PC-9 (cell line): Measurements from ENCODE around the gene DPY19L3. TPM values are rescaled to one million over a fixed set of nuclear protein-coding genes. Genes with fewer than 3 reads are reported as not detected.

Source experiments
- BruUV-seq: library from RNA; stranded (reverse); fragments of 400-500 nt; replicated peaks from 2 replicates; lab custom pipeline; 2021; lab: Mats Ljungman, UMichigan
- CTCF ChIA-PET: fragments of 300-600 bp; sonication (Branson Sonifier 250); formaldehyde crosslinking; loops from one replicate; lab custom pipeline; 2022; ENCODE audit warnings: antibody characterized with exemption; lab: Charles Lee
- POLR2A ChIA-PET: fragments of 300-600 bp; sonication (Branson Sonifier 250); formaldehyde crosslinking; loops from one replicate; lab custom pipeline; 2022; ENCODE audit warnings: antibody characterized with exemption; ENCODE audit not compliant: unreplicated experiment; lab: Charles Lee
- DNase-seq, 2 experiments: peaks; one replicate each; pipeline versions ENCODE4 v3.0.0 to v3.0.0-alpha.2; 2015 to 2022; ENCODE audit warnings: mixed read lengths in 1 of 2
- H2AFZ ChIP-seq: fragments of 200-600 bp; sonication (generic); 2 replicates; pipeline ENCODE4 v1.8.1; 2017; ENCODE audit warnings: antibody characterized with exemption
- H3F3A ChIP-seq: fragments of 200-600 bp; sonication (generic); 2 replicates; pipeline ENCODE4 v1.8.1; 2017; ENCODE audit warnings: antibody characterized with exemption, mild to moderate bottlenecking, low read depth; ENCODE audit not compliant: insufficient read depth
- H3K27ac ChIP-seq: fragments of 200-600 bp; sonication (generic); 2 replicates; pipeline ENCODE4 v1.6.1; 2016; ENCODE audit warnings: mixed run types
- H3K27me3 ChIP-seq: fragments of 200-600 bp; sonication (generic); 2 replicates; pipeline ENCODE4 v1.6.1; 2016; ENCODE audit warnings: low read depth, mixed run types; ENCODE audit not compliant: insufficient read depth
- H3K36me3 ChIP-seq: fragments of 200-600 bp; sonication (generic); 2 replicates; pipeline ENCODE4 v1.6.1; 2016; ENCODE audit warnings: low read depth, mixed run types
- H3K4me1 ChIP-seq: fragments of 200-600 bp; sonication (generic); replicated peaks from 2 replicates; pipeline ENCODE4 v1.6.1; 2016; ENCODE audit warnings: mixed run types; ENCODE audit not compliant: insufficient read depth
- H3K4me2 ChIP-seq: fragments of 200-600 bp; sonication (generic); 2 replicates; pipeline ENCODE4 v1.6.1; 2017; ENCODE audit warnings: mixed run types
- H3K4me3 ChIP-seq: fragments of 200-600 bp; sonication (generic); 2 replicates; pipeline ENCODE4 v1.6.1; 2016; ENCODE audit warnings: mixed run types
- H3K79me2 ChIP-seq: fragments of 200-600 bp; sonication (generic); 2 replicates; pipeline ENCODE4 v1.6.1; 2017; ENCODE audit warnings: low read depth, mixed run types
- H3K9me2 ChIP-seq: fragments of 200-600 bp; sonication (generic); 2 replicates; pipeline ENCODE4 v1.8.1; 2017; ENCODE audit warnings: mild to moderate bottlenecking; ENCODE audit not compliant: insufficient read depth
- H3K9me3 ChIP-seq: fragments of 200-600 bp; sonication (generic); 2 replicates; pipeline ENCODE4 v1.8.1; 2016; ENCODE audit warnings: low read depth; ENCODE audit not compliant: insufficient read depth
- H4K20me1 ChIP-seq: fragments of 200-600 bp; sonication (generic); 2 replicates; pipeline ENCODE4 v1.8.1; 2017; ENCODE audit not compliant: insufficient read depth
- EZH2 ChIP-seq: fragments of 200-600 bp; sonication (generic); IDR thresholded peaks from 2 replicates; pipeline ENCODE4 v1.8.0; 2017; ENCODE audit warnings: antibody characterized with exemption, low read depth
- intact Hi-C: fragments of 100-400 bp; cut with micrococcal nuclease; formaldehyde crosslinking; loops from one replicate; pipeline ENCODE4 v1.10.0; 2022; ENCODE audit not compliant: unreplicated experiment
- total RNA-seq: library from RNA; stranded (reverse); gene quantifications from 2 replicates; pipeline ENCODE4 v1.2.3, GENCODE V29; 2021
- TF ChIP-seq, protein P1 (sequence below): fragments of 200-600 bp; sonication (generic); conservative IDR thresholded peaks from 2 replicates; pipeline ENCODE4 v1.6.1; 2017; ENCODE audit warnings: mixed run types, antibody characterized with exemption, mild to moderate bottlenecking, moderate library complexity

The DPY19L3 gene
- total RNA-seq, 1 experiment from 2014 or later, result 22.3 TPM

DNA sequence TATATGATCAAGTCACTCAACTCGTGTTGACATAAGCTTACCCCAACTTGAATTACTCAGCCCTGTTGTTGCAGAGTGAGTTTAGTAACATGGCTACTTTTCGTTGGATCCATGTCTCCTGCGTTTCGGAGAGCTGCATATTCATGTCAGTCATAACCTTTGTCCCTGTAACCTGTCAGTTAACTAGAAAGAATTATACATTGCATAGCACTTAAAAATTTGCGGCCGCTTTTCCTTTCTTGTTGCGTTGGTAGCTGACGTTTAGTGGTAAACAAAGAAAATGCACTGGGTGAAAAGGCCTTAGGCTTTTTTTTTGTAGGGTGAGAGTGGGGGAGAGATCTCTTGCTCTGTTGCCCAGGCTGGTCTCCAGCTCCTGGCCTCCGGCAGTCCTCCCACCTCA, 46.0 kb upstream of the DPY19L3 start:
- Histone ChIP-seq H3K4me3 (no peak overlapping the region), H4K20me1 (peaks cover 20% of the 10 kb centered on the region), H3K4me2 (no peak overlapping the region), H3K4me1 (peaks cover 27% of the 10 kb centered on the region), H3K27me3 (no peaks in the 10 kb centered on the region), H2AFZ (no peak overlapping the region), H3K36me3 (peaks cover 18% of the 10 kb centered on the region), H3K79me2 (peaks cover 21% of the 10 kb centered on the region), H3K27ac (no peak overlapping the region), H3K9me3 (no peaks in the 10 kb centered on the region), H3F3A (peaks cover 18% of the 10 kb centered on the region; the same call in 1 of the 2 replicates), H3K9me2 (no peaks in the 10 kb centered on the region)
- TF ChIP-seq EZH2, result no peak
- TF ChIP-seq, protein P1, sequence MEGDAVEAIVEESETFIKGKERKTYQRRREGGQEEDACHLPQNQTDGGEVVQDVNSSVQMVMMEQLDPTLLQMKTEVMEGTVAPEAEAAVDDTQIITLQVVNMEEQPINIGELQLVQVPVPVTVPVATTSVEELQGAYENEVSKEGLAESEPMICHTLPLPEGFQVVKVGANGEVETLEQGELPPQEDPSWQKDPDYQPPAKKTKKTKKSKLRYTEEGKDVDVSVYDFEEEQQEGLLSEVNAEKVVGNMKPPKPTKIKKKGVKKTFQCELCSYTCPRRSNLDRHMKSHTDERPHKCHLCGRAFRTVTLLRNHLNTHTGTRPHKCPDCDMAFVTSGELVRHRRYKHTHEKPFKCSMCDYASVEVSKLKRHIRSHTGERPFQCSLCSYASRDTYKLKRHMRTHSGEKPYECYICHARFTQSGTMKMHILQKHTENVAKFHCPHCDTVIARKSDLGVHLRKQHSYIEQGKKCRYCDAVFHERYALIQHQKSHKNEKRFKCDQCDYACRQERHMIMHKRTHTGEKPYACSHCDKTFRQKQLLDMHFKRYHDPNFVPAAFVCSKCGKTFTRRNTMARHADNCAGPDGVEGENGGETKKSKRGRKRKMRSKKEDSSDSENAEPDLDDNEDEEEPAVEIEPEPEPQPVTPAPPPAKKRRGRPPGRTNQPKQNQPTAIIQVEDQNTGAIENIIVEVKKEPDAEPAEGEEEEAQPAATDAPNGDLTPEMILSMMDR, result no peak
- DNase-seq, result no peak
- no TSS peak for BruUV-seq
- intact Hi-C loops, result no loop called here
- POLR2A ChIA-PET, result no interaction called here
- CTCF ChIA-PET, result no interaction called here

DNA sequence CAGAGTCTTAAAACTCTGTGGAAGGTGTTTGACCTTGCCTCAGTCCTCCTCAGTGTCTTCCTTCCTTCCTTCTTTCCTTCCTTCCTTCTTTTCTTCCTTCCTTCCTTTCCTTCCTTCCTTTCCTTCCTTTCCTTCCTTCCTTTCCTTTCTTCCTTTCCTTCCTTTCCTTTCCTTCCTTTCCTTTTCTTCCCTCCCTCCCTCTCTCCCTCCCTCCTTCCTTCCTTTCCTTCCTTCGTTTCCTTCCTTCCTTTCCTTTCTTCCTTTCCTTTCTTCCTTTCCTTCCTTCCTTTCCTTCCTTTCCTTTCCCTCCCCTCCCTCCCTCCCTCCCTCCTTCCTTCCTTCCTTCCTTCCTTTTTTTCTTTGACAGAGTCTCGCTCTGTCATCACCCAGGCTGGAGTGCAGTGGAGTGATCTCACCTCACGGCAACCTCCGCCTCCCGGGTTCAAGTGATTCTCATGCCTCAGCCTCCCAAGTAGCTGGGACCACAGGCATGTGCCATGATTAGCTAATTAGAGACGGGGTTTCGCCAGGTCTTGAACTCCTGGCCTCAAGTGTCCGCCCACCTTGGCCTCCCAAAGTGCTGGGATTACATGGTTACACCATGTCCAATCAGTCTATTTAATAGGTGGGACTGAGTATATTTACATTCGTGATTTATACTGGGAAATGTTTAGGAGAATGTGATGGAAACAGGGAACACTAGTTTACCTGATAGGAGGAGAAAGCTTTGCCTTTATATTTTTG, 43.8 kb upstream of the DPY19L3 start:
- Histone ChIP-seq H3K79me2 (peaks cover 34% of the 10 kb centered on the region), H2AFZ (no peak overlapping the region), H3K9me3 (no peaks in the 10 kb centered on the region), H3K36me3 (peaks cover 23% of the 10 kb centered on the region), H4K20me1 (peaks cover 21% of the 10 kb centered on the region), H3K4me1 (peaks cover 28% of the 10 kb centered on the region), H3K27ac (no peak overlapping the region), H3K4me2 (no peak overlapping the region), H3K9me2 (no peaks in the 10 kb centered on the region), H3F3A (peaks cover 18% of the 10 kb centered on the region; the same call in 1 of the 2 replicates), H3K27me3 (no peaks in the 10 kb centered on the region), H3K4me3 (no peak overlapping the region)
- no peak for DNase-seq
- ChIA-PET POLR2A (no interaction called here), CTCF (no interaction called here)
- BruUV-seq, result no TSS peak
- TF ChIP-seq EZH2, result no peak
- TF ChIP-seq, protein P1, result no peak
- intact Hi-C loops, result no loop called here

DNA sequence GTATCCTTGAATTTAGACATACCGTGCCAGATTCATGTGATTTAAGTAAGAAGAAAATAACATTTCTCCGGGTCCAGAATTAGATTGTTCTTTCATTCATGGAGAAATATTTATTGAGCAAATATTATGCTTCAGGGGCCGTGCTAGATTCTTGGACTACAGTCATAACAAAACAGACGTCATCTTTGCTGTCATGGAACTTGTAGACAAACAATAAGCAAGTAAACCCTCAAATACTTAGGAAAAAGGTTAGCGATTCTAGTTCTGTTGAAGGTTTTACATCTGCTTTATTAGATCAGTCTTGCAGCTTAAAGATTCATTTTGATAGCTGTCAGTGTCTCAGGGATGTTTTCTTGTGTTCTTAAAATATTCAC, 43.3 kb upstream of the DPY19L3 start:
- H3K36me3 ChIP-seq, result peaks cover 28% of the 10 kb centered on the region; the same call in 1 of the 2 replicates

More for the DNA sequence above, 43.3 kb upstream of the DPY19L3 start:
- Histone ChIP-seq H3K4me2 (peak overlapping the region; percentile 47; the same call in 1 of the 2 replicates), H3K4me3 (no peak overlapping the region), H3K9me3 (no peaks in the 10 kb centered on the region), H4K20me1 (peaks cover 21% of the 10 kb centered on the region), H3K27ac (peak overlapping the region; percentile 27; the same call in 1 of the 2 replicates), H3K4me1 (peaks cover 28% of the 10 kb centered on the region), H3K9me2 (no peaks in the 10 kb centered on the region), H3F3A (peaks cover 15% of the 10 kb centered on the region; the same call in 1 of the 2 replicates), H3K79me2 (peaks cover 39% of the 10 kb centered on the region), H2AFZ (no peak overlapping the region), H3K27me3 (no peaks in the 10 kb centered on the region)
- POLR2A ChIA-PET, result no interaction called here
- intact Hi-C loops, result no loop called here
- TF ChIP-seq, protein P1, result no peak
- no peak for TF ChIP-seq EZH2
- CTCF ChIA-PET, result no interaction called here
- no TSS peak for BruUV-seq
- no peak for DNase-seq
